Neural cell (in vitro differentiated cells): Measurements from ENCODE around the gene GALNT10. TPM values are rescaled to one million over a fixed set of nuclear protein-coding genes. Genes with fewer than 3 reads are reported as not detected.

Source experiments
- H2AFZ ChIP-seq: fragments of 200-600, 300-800 bp; sonication (generic), shearing (Covaris generic); 2 replicates; pipeline ENCODE4 v1.6.0; 2014; ENCODE audit warnings: low read depth, mild to moderate bottlenecking, antibody characterized with exemption, low read length, moderate library complexity
- H3F3A ChIP-seq: fragments of 200-600 bp; shearing (Covaris generic); 2 replicates; pipeline ENCODE4 v1.6.1; 2016; ENCODE audit warnings: mild to moderate bottlenecking, moderate library complexity, mixed read lengths, antibody characterized with exemption, low read length; ENCODE audit not compliant: insufficient read depth, poor library complexity, severe bottlenecking
- H3K27ac ChIP-seq: fragments of 200-600, 300-800 bp; sonication (generic), shearing (Covaris generic); 2 replicates; pipeline ENCODE4 v1.5.1; 2014; ENCODE audit warnings: mild to moderate bottlenecking, low read length, moderate library complexity
- H3K27me3 ChIP-seq: fragments of 300-800, 200-600 bp; sonication (generic), shearing (Covaris generic); 2 replicates; pipeline ENCODE4 v1.6.0; 2014; ENCODE audit warnings: mild to moderate bottlenecking, low read depth, low read length, moderate library complexity; ENCODE audit not compliant: insufficient read depth
- H3K36me3 ChIP-seq: fragments of 300-800, 200-600 bp; sonication (generic), shearing (Covaris generic); 2 replicates; pipeline ENCODE4 v1.5.1; 2014; ENCODE audit warnings: mild to moderate bottlenecking, antibody characterized with exemption, low read length, moderate library complexity; ENCODE audit not compliant: insufficient read depth
- H3K4me2 ChIP-seq: fragments of 300-800, 200-600 bp; sonication (generic), shearing (Covaris generic); 2 replicates; pipeline ENCODE4 v1.6.0; 2014; ENCODE audit warnings: mild to moderate bottlenecking, low read length
- H3K4me3 ChIP-seq: fragments of 300-800, 200-600 bp; sonication (generic), shearing (Covaris generic); 2 replicates; pipeline ENCODE4 v1.5.1; 2014; ENCODE audit warnings: mild to moderate bottlenecking, low read length, moderate library complexity
- H3K79me2 ChIP-seq: fragments of 200-600 bp; shearing (Covaris generic); replicated peaks from 2 replicates; pipeline ENCODE4 v1.6.0; 2014; ENCODE audit warnings: mild to moderate bottlenecking, low read length, moderate library complexity; ENCODE audit not compliant: insufficient read depth
- H3K9ac ChIP-seq: fragments of 300-800, 200-600 bp; sonication (generic), shearing (Covaris generic); 2 replicates; pipeline ENCODE4 v1.6.1; 2016; ENCODE audit warnings: mild to moderate bottlenecking, low read length, mixed read lengths
- H3K9me2 ChIP-seq: fragments of 200-600 bp; shearing (Covaris generic); 2 replicates; pipeline ENCODE4 v1.6.1; 2016; ENCODE audit warnings: mild to moderate bottlenecking, low read length, mixed read lengths; ENCODE audit not compliant: insufficient read depth
- H3K9me3 ChIP-seq: fragments of 200-600, 300-800 bp; sonication (generic), shearing (Covaris generic); 2 replicates; pipeline ENCODE4 v1.6.1; 2016; ENCODE audit warnings: mild to moderate bottlenecking, mixed run types, low read length, moderate library complexity, mixed read lengths
- H4K20me1 ChIP-seq: fragments of 200-600 bp; shearing (Covaris generic); 2 replicates; pipeline ENCODE4 v1.6.1; 2016; ENCODE audit warnings: mild to moderate bottlenecking, mixed run types; ENCODE audit not compliant: insufficient read depth
- CTCF ChIP-seq: fragments of 450-650 bp; IDR thresholded peaks from 2 replicates; pipeline ENCODE4 v1.5.1; 2014; ENCODE audit warnings: antibody characterized with exemption, mild to moderate bottlenecking, moderate library complexity; ENCODE audit not compliant: poor library complexity, severe bottlenecking
- EP300 ChIP-seq: fragments of 450-650 bp; conservative IDR thresholded peaks from 2 replicates; pipeline ENCODE4 v1.6.1; 2014; ENCODE audit warnings: antibody characterized with exemption, mild to moderate bottlenecking, moderate library complexity; ENCODE audit not compliant: poor library complexity, severe bottlenecking
- EZH2 ChIP-seq: fragments of 200-600, 300-800 bp; shearing (Covaris generic), sonication (generic); IDR thresholded peaks from 2 replicates; pipeline ENCODE4 v1.6.1; 2014; ENCODE audit warnings: antibody characterized with exemption, low read length, borderline replicate concordance, mild to moderate bottlenecking; ENCODE audit not compliant: insufficient read depth, poor library complexity, severe bottlenecking
- MXI1 ChIP-seq: fragments of 450-650 bp; conservative IDR thresholded peaks from 2 replicates; pipeline ENCODE4 v1.6.1; 2014; ENCODE audit warnings: antibody characterized with exemption, mild to moderate bottlenecking; ENCODE audit not compliant: poor library complexity, severe bottlenecking
- POLR2AphosphoS5 ChIP-seq: IDR thresholded peaks from 2 replicates; pipeline ENCODE4 v1.6.1; 2012
- RAD21 ChIP-seq: fragments of 450-650 bp; conservative IDR thresholded peaks from 2 replicates; pipeline ENCODE4 v1.6.1; 2014; ENCODE audit warnings: antibody characterized with exemption, mild to moderate bottlenecking, moderate library complexity
- REST ChIP-seq: IDR thresholded peaks from 2 replicates; pipeline ENCODE4 v1.6.1; 2012; ENCODE audit warnings: borderline replicate concordance
- SMC3 ChIP-seq: fragments of 450-650 bp; conservative IDR thresholded peaks from 2 replicates; pipeline ENCODE4 v1.6.1; 2014; ENCODE audit warnings: antibody characterized with exemption, mild to moderate bottlenecking, moderate library complexity; ENCODE audit not compliant: poor library complexity
- TAF1 ChIP-seq: IDR thresholded peaks from 2 replicates; pipeline ENCODE4 v1.6.1; 2012; ENCODE audit warnings: low read depth
- polyA plus RNA-seq: library from polyadenylated mRNA; depleted of rRNA; stranded (reverse); fragments of >200 nt; gene quantifications from 2 replicates; pipeline ENCODE4 v1.2.3, GENCODE V29; 2014

Gene GALNT10
- polyA plus RNA-seq, 1 donor from 2014 or later = 3.1 TPM

- Histone ChIP-seq H3F3A (no peaks in the 10 kb centered on the region), H3K9me2 (no peaks in the 10 kb centered on the region), H3K27me3 (no peaks in the 10 kb centered on the region), H3K79me2 (no peaks in the 10 kb centered on the region), H3K4me2 (no peak overlapping the region), H3K9me3 (no peaks in the 10 kb centered on the region), H2AFZ (no peak overlapping the region), H3K4me3 (no peak overlapping the region), H3K36me3 (no peaks in the 10 kb centered on the region), H3K27ac (no peak overlapping the region), H3K9ac (no peak overlapping the region), H4K20me1 (no peaks in the 10 kb centered on the region)
- TF ChIP-seq RAD21 = no peak
- no peak for TF ChIP-seq REST
- no peak for TF ChIP-seq EZH2
- no peak for TF ChIP-seq EP300
Observed at GRCh38 chr5:154273028-154273617, 82.6 kb downstream of the GALNT10 start.

GRCh38 chr5:154273963-154274827, 83.7 kb downstream of the GALNT10 start:
- no peak overlapping the region for H3K27ac ChIP-seq

More at GRCh38 chr5:154273963-154274827, 83.7 kb downstream of the GALNT10 start:
- Histone ChIP-seq H3K27me3 (no peaks in the 10 kb centered on the region), H4K20me1 (no peaks in the 10 kb centered on the region), H3K9me3 (no peaks in the 10 kb centered on the region), H3K36me3 (no peaks in the 10 kb centered on the region), H3K4me3 (no peak overlapping the region), H3K9ac (no peak overlapping the region), H3K4me2 (no peak overlapping the region), H2AFZ (no peak overlapping the region), H3K79me2 (no peaks in the 10 kb centered on the region), H3F3A (no peaks in the 10 kb centered on the region), H3K9me2 (no peaks in the 10 kb centered on the region)
- no peak for TF ChIP-seq POLR2AphosphoS5
- TF ChIP-seq CTCF = no peak
- TF ChIP-seq MXI1 = no peak
- no peak for TF ChIP-seq SMC3
- TF ChIP-seq EZH2 = no peak
- TF ChIP-seq EP300 = no peak
- TF ChIP-seq RAD21 = no peak
- no peak for TF ChIP-seq REST
- no peak for TF ChIP-seq TAF1
